Measurements from ENCODE around the gene EEF1AKMT2.

GRCh38 chr10:124717911-124718741 is 73.6 kb downstream of the EEF1AKMT2 start:
- no peak for TF ChIP-seq CTCF (IDR thresholded peaks at IDR 0.05)
- no peak for TF ChIP-seq POLR2AphosphoS5 (IDR thresholded peaks at IDR 0.05)
- TF ChIP-seq POLR2A (IDR thresholded peaks at IDR 0.05) = no peak
